DLD1 (cell line): ENCODE results near the gene FKBP5.
"Not testable (repeated sequence)": the region's sequence is repeated elsewhere in the genome, so short reads cannot be mapped to it uniquely, and the experiment has no call there.

Source experiments
- in situ Hi-C: cut with HindIII; loops from 2 replicates; pipeline ENCODE4 v1.10.0; 2017; ENCODE audit warnings: low sequenced_read_pairs

The FKBP5 gene

GRCh38 chr6:35698430-35698829 lies 9.7 kb upstream of the FKBP5 start:
- in situ Hi-C loops = not testable (repeated sequence)

DNA sequence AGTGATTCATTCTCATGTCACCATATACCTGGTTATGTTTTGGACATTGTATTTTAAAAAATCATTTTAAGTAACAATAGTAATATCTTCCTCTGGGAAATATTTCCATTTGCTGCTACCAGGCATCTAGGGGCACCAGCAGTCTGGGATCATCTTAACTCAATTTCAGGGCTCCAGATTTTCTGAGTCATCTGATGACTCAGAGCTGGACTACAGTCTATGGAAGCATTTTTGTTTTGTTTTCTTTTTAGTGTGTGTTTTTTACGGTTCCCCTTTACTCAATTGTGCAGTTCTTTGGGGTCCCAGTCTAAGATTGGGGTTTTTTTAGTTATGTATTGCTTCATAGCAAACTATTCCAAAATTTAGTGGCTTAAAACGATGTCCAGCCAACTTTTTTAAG lies 5.7 kb upstream of the FKBP5 start:
- in situ Hi-C loops = no loop called here

GRCh38 chr6:35691027-35691824 lies 2.5 kb upstream of the FKBP5 start:
- in situ Hi-C loops = no loop called here

GRCh38 chr6:35690484-35690883 lies 1.8 kb upstream of the FKBP5 start:
- in situ Hi-C loops = no loop called here

DNA sequence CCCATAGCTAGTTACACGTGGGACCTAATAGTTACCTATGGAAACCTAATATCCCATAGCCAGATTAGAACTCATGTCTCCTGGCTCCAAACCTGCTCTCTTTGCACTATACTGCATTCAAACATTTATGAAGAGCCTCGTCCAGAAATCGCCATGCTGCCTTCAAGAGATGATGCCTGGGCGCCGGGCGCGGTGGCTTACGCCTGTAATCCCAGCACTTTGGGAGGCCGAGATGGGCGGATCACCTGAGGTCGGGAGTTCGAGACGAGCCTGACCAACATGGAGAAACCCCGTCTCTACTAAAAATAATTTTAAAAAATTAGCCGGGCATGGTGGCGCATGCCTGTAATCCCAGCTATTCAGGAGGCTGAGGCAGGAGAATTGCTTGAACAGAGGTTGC lies 1.3 kb upstream of the FKBP5 start:
- in situ Hi-C loops = not testable (repeated sequence)

GRCh38 chr6:35687658-35688604 lies 784 bp downstream of the FKBP5 start:
- in situ Hi-C loops = no loop called here

DNA sequence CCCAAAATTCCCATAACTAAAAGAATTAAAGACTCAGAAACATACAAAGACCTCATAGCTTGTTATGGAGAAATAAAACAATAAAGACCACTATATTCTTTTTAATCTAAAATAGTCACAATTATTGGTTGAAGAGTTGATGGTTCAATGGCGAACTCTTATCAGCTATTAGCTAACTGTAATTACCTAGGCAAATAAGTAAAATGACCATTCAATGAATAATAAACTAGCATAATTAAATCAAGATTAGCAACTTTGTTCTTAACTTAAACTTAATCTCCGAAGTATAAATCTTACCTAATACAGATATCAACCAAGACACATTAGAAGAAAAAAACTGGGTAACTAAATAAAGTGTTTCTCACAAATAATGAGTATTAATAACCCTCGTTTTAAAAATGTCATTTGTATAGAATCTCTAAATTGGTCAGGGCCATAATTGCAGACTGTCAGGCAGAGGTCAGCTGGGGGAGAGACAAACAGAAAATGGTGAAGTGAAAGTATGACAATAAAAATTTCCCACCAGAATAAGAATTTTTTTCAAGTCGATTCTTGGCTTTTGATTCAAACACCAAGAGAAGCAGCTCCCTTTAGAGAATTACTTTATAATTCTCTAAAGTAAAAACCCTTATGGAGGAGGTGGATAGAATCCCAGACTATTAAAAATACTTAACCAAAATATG lies 1.7 kb downstream of the FKBP5 start:
- in situ Hi-C loops = no loop called here

- in situ Hi-C loops = no loop called here
These were observed 2.3 kb downstream of the FKBP5 start for GRCh38 chr6:35686436-35686835.

GRCh38 chr6:35683267-35683666 lies 5.4 kb downstream of the FKBP5 start:
- in situ Hi-C loops = no loop called here

- in situ Hi-C loops = no loop called here
These were observed 7.4 kb downstream of the FKBP5 start for GRCh38 chr6:35681298-35681697.

DNA sequence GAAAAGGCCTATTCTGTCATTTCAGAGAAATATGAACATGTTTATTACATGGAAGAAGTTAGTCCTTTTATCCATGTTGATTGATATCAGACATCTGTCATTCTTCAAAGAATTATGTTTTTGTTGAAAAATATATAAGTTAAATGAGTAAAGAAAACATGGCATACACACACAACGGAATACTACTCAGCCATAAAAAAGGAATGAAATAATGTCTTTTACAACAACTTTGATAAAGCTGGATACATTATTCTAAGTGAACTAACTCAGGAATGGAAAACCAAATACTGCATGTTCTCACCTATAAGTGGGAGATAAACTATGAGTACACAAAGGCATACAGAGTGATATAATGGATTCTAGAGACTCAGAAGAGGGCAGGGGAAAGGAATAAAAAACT lies 9.3 kb downstream of the FKBP5 start:
- in situ Hi-C loops = no loop called here

- in situ Hi-C loops = no loop called here
These were observed 9.9 kb downstream of the FKBP5 start for GRCh38 chr6:35678814-35679213.

GRCh38 chr6:35678021-35678654 lies 10.6 kb downstream of the FKBP5 start:
- in situ Hi-C loops = no loop called here

DNA sequence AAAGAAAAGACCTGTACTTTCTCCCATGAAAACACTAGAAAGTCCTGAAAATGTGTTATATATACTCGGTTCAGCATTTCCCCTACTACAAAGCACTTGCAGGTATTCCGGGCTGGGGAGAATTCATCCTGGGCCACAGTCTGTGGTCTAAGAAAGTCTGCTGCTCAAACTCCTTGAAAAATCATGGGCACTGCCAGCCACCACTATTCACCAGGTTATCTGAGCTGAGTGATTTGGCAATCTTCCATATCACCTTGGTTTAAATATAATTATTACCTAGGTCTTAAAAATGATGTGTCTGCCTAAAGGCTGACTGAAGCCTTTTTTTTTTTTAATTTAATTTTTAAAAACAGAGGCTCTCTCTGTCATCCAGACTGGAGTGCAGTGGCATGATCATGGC lies 11.3 kb downstream of the FKBP5 start:
- in situ Hi-C loops = no loop called here

DNA sequence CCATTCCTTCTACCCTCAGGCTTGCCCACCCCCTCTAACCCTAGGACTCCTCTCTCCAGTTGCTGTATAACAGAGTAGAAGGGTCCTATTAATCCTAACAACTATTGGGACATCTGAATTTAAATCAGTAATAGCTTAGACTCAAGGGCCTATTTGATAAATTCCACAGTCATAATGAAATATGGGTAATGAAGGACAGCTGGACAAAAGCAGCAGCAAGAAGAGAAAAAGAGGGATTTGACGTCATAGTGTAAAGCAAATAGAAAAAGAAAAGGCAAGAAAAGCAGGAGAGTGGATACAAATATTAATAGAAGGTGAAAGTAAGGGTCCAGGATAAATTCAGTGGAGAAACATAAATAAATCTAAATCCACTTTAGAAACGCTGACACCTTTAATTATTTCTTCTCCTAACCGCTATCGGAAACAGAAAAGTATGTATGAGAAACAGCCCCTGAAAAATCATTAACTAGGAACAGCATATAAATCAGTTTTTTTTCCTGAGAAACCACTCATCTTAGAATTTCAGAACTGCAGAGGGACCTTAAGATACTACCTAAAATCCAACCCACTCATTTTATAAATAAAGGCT lies 12.8 kb downstream of the FKBP5 start:
- in situ Hi-C loops = no loop called here

GRCh38 chr6:35674594-35674993 lies 14.1 kb downstream of the FKBP5 start:
- in situ Hi-C loops = no loop called here

GRCh38 chr6:35673755-35674154 lies 15.0 kb downstream of the FKBP5 start:
- in situ Hi-C loops = no loop called here

DNA sequence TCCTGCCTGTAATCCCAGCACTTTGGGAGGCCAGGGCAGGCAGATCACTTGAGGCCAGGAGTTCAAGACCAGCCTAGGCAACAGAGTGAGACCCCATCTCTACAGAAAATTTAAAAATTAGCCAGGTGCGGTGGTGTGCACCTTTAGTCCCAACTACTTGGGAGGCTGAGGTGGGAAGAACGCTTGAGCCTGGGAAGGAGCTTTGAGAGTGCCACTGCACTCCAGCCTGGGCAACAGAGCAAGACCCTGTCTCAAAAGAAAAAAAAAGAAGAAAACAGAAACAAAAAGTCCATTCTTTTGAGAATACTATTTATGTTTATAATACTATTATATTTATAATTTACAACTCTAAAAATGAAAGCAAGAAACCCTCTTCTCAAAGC lies 15.4 kb downstream of the FKBP5 start:
- in situ Hi-C loops = not testable (repeated sequence)

DNA sequence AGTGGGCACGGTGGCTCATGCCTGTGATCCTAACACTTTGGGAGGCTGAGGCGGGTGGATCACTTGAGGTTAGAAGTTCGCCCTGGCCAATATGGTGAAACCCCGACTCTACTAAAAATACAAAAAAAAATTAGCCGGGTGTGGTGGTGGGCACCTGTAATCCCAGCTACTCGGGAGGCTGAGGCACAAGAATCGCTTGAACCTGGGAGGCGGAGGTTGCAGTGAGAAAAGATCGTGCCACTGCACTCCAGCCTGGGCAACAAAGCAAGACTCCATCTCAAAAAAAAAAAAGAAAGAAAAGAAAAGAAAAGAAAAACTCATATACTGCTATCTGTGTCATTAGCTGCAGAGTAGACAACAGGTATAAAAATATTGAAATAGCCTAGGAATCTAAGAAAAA lies 18.3 kb downstream of the FKBP5 start:
- in situ Hi-C loops = not testable (repeated sequence)

- in situ Hi-C loops = no loop called here
These were observed 19.2 kb downstream of the FKBP5 start for GRCh38 chr6:35669451-35670045.
